SK-N-MC (cell line): ENCODE results near the gene PATL2.

Experiments used
- EZH2 ChIP-seq: fragments of 200-600 bp; sonication (generic); IDR thresholded peaks from one replicate; pipeline ENCODE4 v1.6.1; 2017; ENCODE audit warnings: antibody characterized with exemption
- POLR2AphosphoS5 ChIP-seq: IDR thresholded peaks from 2 replicates; pipeline ENCODE4 v1.6.1; 2012; ENCODE audit warnings: mild to moderate bottlenecking, low read depth, low read length, borderline replicate concordance

- TF ChIP-seq POLR2AphosphoS5 (no peak), EZH2 (no peak)
These were observed 28.9 kb downstream of the PATL2 start for GRCh38 chr15:44682211-44682610.
